WERI-Rb-1 (cell line): ENCODE results near the gene PAX8.
"Not testable (repeated sequence)": the region's sequence is repeated elsewhere in the genome, so short reads cannot be mapped to it uniquely, and the experiment has no call there.

Source experiments
- DNase-seq: peaks from one replicate; pipeline ENCODE4 v3.0.0-alpha.2; 2020
- H3K27ac ChIP-seq: fragments of 250-450 bp; sonication (Bioruptor Pico); 2 replicates; pipeline ENCODE4 v1.5.1; 2020; ENCODE audit warnings: mild to moderate bottlenecking, moderate library complexity
- H3K27me3 ChIP-seq: fragments of 250-450 bp; sonication (Bioruptor Pico); 2 replicates; pipeline ENCODE4 v1.5.1; 2021; ENCODE audit warnings: mild to moderate bottlenecking, low read depth, moderate library complexity; ENCODE audit not compliant: insufficient read depth, severe bottlenecking
- H3K36me3 ChIP-seq: fragments of 250-450 bp; sonication (Bioruptor Pico); 2 replicates; pipeline ENCODE4 v1.5.1; 2020; ENCODE audit warnings: mild to moderate bottlenecking, moderate library complexity
- H3K4me3 ChIP-seq: 2 replicates; pipeline ENCODE4 v1.5.1; 2011; ENCODE audit warnings: low read depth, mild to moderate bottlenecking, control low read depth, low read length
- H3K9me3 ChIP-seq: fragments of 250-450 bp; sonication (Bioruptor Pico); 2 replicates; pipeline ENCODE4 v1.5.1; 2021; ENCODE audit warnings: mild to moderate bottlenecking, moderate library complexity; ENCODE audit not compliant: severe bottlenecking
- CTCF ChIP-seq: IDR thresholded peaks from 2 replicates; pipeline ENCODE4 v1.5.1; 2011; ENCODE audit warnings: low read depth, mild to moderate bottlenecking, control low read depth, inconsistent platforms, low read length

Gene PAX8

GRCh38 chr2:113311191-113311590, 32.5 kb upstream of the PAX8 start:
- not testable (repeated sequence) for H3K9me3 ChIP-seq, H3K27ac ChIP-seq

GRCh38 chr2:113309655-113310387, 31.1 kb upstream of the PAX8 start:
- Histone ChIP-seq H3K27ac (no peak overlapping the region), H3K27me3 (no peaks in the 10 kb centered on the region), H3K9me3 (no peaks in the 10 kb centered on the region), H3K4me3 (no peak overlapping the region), H3K36me3 (no peaks in the 10 kb centered on the region)
- no peak for TF ChIP-seq CTCF
- no peak for DNase-seq

More at GRCh38 chr2:113311191-113311590, 32.5 kb upstream of the PAX8 start:
- not testable (repeated sequence) for H3K36me3 ChIP-seq, H3K27me3 ChIP-seq, DNase-seq, H3K4me3 ChIP-seq

GRCh38 chr2:113308784-113309183, 30.1 kb upstream of the PAX8 start:
- not testable (repeated sequence) for H3K27ac ChIP-seq, H3K36me3 ChIP-seq, H3K4me3 ChIP-seq, H3K27me3 ChIP-seq, H3K9me3 ChIP-seq
- TF ChIP-seq CTCF = peak; percentile 54
- peak; percentile 32 for DNase-seq

- H3K27me3 ChIP-seq, H3K4me3 ChIP-seq, H3K9me3 ChIP-seq, H3K36me3 ChIP-seq, DNase-seq, H3K27ac ChIP-seq: not testable (repeated sequence)
These were observed 27.5 kb upstream of the PAX8 start for GRCh38 chr2:113306207-113306606.

- H3K4me3 ChIP-seq, H3K27ac ChIP-seq, H3K27me3 ChIP-seq, DNase-seq, H3K36me3 ChIP-seq, H3K9me3 ChIP-seq: not testable (repeated sequence)
These were observed 27.0 kb upstream of the PAX8 start for GRCh38 chr2:113305749-113306148.

GRCh38 chr2:113305146-113305545, 26.4 kb upstream of the PAX8 start:
- no peak for TF ChIP-seq CTCF
- Histone ChIP-seq H3K27me3 (no peaks in the 10 kb centered on the region), H3K27ac (no peak overlapping the region), H3K9me3 (no peaks in the 10 kb centered on the region), H3K36me3 (no peaks in the 10 kb centered on the region), H3K4me3 (no peak overlapping the region)
- DNase-seq = no peak

GRCh38 chr2:113304702-113305101, 26.0 kb upstream of the PAX8 start:
- H3K27me3 ChIP-seq = no peaks in the 10 kb centered on the region
- no peak for DNase-seq
- H3K4me3 ChIP-seq = no peak overlapping the region
- no peak for TF ChIP-seq CTCF
- no peaks in the 10 kb centered on the region for H3K9me3 ChIP-seq
- no peak overlapping the region for H3K27ac ChIP-seq
- H3K36me3 ChIP-seq = no peaks in the 10 kb centered on the region

- DNase-seq, H3K4me3 ChIP-seq, H3K27me3 ChIP-seq, H3K36me3 ChIP-seq, H3K27ac ChIP-seq, H3K9me3 ChIP-seq: not testable (repeated sequence)
These were observed 23.7 kb upstream of the PAX8 start for GRCh38 chr2:113302216-113302980.
